ENCODE results near the gene ACTR5.

DNA sequence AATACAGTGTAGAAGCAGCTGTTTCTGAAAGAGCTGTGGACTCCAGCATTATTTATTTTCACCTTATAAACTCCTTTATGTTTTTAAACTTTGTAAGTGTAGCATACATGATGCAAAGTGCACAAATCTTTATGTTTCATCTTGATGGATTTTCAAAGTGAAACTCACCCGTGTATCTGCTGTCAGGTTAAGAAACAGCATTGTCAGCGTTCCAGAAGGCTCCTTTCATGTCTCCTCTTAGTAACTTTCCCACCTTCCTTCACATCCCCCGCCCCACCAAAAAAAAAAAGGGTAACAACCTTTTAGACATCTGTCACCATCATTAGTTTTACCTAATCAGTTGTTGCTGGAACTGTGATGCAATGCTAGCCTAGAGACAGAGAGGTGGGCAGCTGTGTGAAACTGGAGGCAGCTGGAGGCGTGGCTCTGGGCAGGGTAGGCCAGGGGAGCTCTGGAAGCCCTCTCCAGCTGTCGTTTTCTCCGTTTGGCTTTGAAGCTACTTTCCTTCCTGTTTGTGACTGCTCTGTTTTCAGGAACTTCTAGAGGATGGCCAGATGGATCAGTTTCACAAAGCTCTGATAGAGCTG is 7.2 kb downstream of the ACTR5 start:
- TF ChIP-seq ZBTB7A (IDR thresholded peaks at IDR 0.05; ENCODE audit: low read depth) (no peak), TAF1 (IDR thresholded peaks at IDR 0.05; ENCODE audit: low read depth) (no peak), CEBPB (IDR thresholded peaks at IDR 0.05) (no peak), RAD21 (IDR thresholded peaks at IDR 0.05; ENCODE audit: low read depth) (no peak)
- TF ChIP-seq, protein P1, sequence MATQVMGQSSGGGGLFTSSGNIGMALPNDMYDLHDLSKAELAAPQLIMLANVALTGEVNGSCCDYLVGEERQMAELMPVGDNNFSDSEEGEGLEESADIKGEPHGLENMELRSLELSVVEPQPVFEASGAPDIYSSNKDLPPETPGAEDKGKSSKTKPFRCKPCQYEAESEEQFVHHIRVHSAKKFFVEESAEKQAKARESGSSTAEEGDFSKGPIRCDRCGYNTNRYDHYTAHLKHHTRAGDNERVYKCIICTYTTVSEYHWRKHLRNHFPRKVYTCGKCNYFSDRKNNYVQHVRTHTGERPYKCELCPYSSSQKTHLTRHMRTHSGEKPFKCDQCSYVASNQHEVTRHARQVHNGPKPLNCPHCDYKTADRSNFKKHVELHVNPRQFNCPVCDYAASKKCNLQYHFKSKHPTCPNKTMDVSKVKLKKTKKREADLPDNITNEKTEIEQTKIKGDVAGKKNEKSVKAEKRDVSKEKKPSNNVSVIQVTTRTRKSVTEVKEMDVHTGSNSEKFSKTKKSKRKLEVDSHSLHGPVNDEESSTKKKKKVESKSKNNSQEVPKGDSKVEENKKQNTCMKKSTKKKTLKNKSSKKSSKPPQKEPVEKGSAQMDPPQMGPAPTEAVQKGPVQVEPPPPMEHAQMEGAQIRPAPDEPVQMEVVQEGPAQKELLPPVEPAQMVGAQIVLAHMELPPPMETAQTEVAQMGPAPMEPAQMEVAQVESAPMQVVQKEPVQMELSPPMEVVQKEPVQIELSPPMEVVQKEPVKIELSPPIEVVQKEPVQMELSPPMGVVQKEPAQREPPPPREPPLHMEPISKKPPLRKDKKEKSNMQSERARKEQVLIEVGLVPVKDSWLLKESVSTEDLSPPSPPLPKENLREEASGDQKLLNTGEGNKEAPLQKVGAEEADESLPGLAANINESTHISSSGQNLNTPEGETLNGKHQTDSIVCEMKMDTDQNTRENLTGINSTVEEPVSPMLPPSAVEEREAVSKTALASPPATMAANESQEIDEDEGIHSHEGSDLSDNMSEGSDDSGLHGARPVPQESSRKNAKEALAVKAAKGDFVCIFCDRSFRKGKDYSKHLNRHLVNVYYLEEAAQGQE (IDR thresholded peaks at IDR 0.05; ENCODE audit: low read depth), result no peak

All from Ishikawa (cell line).